Measurements from ENCODE around the gene RHOD.
A peak's percentile ranks its signal among the peaks of the same experiment; 100 is the strongest.

RHOD gene

DNA sequence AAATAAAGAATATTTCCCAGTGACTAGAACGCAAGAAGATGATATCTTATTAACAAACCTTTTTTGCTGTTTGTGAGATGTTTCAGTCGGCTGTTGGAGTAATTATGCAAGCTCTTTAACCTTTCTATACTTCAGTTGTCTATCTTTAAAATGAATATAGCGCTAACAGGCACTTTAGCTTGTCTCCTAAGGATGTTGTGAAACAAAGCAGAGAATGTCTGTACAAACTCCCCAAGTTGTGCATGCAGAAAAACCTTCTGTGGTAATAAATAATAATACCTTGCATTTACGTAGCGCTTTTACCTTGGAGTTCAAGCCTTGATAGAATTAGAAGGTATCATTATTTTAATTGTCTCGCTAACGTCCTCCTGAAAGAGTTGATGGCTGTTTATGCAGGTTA, 60.5 kb downstream of the RHOD start:
- TF ChIP-seq, protein P1, sequence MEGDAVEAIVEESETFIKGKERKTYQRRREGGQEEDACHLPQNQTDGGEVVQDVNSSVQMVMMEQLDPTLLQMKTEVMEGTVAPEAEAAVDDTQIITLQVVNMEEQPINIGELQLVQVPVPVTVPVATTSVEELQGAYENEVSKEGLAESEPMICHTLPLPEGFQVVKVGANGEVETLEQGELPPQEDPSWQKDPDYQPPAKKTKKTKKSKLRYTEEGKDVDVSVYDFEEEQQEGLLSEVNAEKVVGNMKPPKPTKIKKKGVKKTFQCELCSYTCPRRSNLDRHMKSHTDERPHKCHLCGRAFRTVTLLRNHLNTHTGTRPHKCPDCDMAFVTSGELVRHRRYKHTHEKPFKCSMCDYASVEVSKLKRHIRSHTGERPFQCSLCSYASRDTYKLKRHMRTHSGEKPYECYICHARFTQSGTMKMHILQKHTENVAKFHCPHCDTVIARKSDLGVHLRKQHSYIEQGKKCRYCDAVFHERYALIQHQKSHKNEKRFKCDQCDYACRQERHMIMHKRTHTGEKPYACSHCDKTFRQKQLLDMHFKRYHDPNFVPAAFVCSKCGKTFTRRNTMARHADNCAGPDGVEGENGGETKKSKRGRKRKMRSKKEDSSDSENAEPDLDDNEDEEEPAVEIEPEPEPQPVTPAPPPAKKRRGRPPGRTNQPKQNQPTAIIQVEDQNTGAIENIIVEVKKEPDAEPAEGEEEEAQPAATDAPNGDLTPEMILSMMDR (IDR thresholded peaks at IDR 0.05; ENCODE audit: low read depth, low read length), result no peak
- no peak overlapping the region for H3K4me3 ChIP-seq (ENCODE audit: low read depth, low read length)

DNA sequence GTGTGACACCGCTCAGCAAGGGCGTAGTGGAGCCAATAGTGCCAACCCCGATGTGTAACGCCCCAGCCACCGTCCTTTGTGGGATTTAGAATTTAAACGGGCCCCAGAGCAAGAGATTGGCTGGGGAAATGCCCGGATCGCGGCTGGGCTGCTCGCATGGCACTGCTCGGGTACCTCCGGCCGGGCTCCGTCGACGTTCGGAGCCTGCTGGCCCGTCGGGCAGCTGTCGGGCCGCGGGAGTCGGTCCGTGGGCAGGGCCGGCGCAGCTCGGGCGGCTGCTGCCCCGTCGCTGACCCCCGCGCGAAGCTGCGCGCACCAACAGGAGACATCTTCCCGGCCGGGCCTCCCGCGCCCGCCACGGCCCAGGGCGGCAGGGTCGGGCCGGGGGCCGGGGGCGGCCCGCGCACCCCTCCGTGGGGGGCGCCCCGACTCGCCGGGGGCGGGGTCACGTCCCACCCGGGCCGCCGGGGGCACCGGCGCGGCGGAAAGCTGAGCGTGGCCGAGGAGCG, 61.1 kb downstream of the RHOD start:
- H3K4me3 ChIP-seq (ENCODE audit: low read depth, low read length), result no peak overlapping the region
- TF ChIP-seq, protein P1 (IDR thresholded peaks at IDR 0.05; ENCODE audit: low read depth, low read length), result no peak

DNA sequence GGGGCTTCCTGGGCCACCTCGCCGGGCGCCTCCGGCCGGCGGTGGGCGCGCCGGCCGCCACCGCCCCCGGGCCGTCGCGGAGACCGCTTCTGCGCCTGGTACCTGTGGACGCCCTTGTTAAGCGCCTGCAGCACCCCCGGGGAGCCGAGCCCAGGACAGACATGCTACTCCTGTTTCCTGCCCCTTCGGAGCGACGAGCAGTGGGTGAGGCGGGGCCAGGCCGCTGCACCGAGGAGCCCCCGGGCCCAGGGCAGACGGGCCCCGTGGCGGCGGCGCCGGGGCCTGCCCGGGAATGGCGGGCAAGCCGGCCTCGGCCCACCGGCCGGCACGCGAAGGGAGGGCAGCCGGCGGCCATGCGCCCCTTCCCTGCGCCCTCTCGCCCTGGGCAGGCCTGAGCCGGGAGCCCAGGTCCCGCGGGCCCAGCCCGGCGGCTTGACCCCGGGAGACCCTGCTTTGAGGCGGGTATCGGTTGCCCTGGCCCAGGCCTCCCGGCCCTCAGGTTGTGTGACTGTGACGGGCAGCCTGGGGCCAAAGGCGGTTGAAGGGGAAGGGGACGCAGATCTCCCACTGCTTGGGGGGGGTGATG, 61.6 kb downstream of the RHOD start:
- no peak overlapping the region for H3K4me3 ChIP-seq (ENCODE audit: low read depth, low read length)
- TF ChIP-seq, protein P1 (IDR thresholded peaks at IDR 0.05; ENCODE audit: low read depth, low read length), result no peak

DNA sequence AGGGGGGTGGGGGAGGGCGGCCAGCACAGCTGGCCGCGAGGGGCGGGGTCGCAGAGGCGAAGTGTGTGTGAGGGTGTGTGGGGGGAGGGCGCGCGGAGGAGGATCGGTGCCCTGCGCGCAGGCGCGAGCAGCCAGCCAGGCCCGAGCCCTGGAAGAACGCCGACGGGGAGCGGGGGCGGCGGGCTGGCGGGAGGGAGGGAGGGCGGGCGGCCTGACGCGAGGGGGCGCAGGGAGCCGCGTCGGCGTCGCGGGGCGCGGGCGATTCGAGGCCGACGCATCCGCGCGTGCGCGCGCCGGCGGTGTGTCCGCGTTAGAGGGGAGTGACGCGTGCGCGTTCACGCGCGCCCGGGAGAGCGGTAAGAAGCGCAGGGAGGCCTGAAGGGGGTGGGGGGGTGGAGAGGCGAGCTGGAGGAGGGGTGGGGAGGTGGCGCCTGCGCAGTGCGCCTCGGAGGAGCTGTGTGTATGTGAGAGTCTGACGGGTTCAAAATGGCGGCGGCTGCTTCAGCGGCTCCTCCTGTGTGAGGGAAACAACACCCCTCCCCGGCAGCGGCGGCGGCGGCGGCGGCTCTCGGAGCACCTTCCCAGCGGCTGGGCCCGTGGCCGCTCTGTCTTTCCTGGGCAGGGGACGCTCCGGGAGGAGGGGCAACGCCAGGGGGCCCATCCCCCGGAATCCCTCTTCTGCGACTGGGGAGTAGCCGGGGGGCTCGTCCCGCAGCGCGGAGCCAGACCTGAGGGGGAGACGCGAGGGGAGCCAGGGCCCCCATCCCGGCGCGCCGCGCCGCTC, 62.3 kb downstream of the RHOD start, which contains the start of gene KDM2A:
Gene KDM2A (plus strand): TSS at position 463 of the 784 bp plus-strand sequence. CDS start 2,054 bp downstream, outside the sequence.
- H3K4me3 ChIP-seq (ENCODE audit: low read depth, low read length), result peak within 1 kb of the TSS; percentile 88
- TF ChIP-seq, protein P1 (IDR thresholded peaks at IDR 0.05; ENCODE audit: low read depth, low read length), result no peak

DNA sequence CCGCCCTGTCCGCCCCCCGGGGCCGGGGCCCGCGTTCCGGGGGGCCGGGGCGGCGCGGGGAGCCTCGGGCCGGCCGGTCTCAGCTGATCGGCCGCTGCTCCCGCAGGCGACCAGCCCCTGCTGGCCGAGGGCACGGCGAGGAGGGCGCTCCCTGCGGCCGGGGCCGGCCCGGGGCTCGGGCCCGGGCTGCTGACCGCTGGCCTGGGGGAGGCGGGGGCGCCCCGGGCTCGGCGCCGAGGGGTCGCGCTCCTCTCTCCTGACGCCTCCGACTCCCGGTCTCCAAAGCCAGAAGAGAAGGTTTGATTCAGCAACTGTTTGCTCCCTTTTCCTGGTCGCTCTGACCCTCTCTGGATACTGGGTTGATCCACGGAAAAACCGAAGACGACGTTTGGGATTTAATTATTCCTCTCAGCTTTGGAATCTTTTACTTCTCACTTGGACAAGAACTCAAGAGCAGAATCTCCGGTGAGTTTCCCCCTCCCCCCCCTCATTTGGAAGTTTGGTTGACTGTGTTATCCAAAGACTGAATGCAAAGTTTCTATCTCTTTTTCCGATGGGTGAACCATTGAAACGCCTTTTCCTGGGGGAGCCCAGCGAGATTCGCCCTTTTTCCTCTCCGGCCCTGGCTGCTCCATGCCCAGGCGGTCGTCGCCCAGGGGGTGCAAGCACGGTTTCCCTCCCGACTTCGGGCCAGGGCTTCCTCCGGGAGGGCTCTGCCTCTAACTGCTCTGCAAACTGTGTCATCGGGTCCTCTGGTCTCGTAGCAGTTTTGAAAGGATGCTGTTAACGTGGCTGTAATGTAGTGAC, 63.1 kb downstream of the RHOD start:
- TF ChIP-seq, protein P1 (IDR thresholded peaks at IDR 0.05; ENCODE audit: low read depth, low read length), result no peak
- H3K4me3 ChIP-seq (ENCODE audit: low read depth, low read length), result peak overlapping the region; percentile 88

DNA sequence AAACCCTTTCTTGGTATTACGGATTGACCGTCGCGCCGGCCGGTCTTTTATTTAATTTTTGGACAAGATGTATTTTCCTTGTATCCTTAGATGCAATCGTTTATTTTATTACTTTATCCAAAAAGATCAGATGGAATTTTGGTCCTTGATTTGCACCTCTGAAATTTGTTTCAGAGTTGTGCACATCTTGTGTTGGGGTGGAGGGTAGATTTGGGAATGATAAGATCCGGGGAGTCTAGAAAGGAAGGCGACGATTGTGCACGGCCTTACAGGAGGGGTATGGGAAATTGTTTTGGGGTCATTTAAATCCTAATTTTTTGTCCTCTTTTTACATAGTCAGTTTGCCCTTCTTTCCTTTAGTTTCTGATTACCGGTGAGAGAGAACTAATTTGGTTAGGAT, 63.8 kb downstream of the RHOD start:
- TF ChIP-seq, protein P1 (IDR thresholded peaks at IDR 0.05; ENCODE audit: low read depth, low read length), result no peak
- H3K4me3 ChIP-seq (ENCODE audit: low read depth, low read length), result peak overlapping the region; percentile 88

Measured in WI38 (cell line).